Activated gamma-delta T cell treated with anti-CD3 and anti-CD28 coated beads, Interleukin-2, amount 50 U/mL, for 16 hours (primary cell): ENCODE measurements around the gene BCL2A1.
"Not testable (repeated sequence)": the region's sequence is repeated elsewhere in the genome, so short reads cannot be mapped to it uniquely, and the experiment has no call there.

ENCODE experiments used
- DNase-seq: peaks from one replicate; pipeline ENCODE4 v3.0.0-alpha.2; 2020; ENCODE audit warnings: low read depth

Gene BCL2A1

GRCh38 chr15:79989183-79989582, 18.2 kb upstream of the BCL2A1 start:
- DNase-seq: no peak

DNA sequence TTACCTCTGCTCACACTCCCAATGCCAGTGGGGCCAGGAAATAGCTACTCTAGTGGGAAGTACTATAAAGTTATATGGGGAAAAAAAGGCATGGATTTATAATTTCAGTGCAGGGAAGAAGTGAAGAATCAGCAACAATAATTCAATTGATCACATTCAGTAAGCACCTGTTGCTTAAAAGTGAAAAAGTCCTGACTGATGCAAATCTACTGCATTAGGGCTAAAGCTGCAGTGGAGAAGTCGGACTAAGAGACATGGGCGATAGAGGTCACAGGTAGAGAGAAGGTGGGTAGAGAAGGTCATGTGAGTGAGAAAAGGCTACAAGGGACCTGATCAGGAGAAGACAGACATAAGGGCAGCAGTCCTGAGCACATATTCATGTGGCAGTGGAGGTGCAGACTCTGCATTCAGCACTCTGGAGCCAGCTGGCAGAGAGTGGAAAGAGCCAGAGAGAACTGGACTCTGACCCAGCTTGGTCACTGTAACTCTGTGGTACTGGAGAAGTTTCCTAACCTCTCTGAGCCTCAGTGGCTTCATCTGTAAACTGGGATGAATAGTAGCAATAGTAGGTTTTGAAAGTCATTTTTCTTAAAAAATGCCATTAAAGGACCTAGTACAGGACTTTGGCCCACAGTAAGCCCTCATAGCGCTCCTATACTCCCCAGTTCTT, 17.6 kb upstream of the BCL2A1 start:
- no peak for DNase-seq

DNA sequence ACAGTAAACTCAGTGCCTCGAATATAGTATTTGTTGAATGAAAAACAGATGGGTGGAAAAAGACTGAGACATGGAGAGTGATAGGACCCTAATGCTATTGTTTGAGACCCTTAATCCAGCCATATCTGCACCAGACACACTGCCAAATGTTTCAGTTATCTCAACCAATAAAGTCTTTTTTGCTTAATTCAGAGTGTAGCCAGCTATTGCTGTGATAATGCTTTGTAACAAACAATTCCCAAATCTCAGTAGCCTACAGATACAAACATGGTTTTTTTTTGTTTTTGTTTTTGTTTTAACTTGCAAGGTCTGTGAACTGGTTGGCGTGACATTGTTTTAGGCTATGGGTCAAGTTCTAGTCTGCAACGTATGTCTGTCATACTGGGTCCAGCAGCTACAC, 17.0 kb upstream of the BCL2A1 start:
- DNase-seq: no peak

DNA sequence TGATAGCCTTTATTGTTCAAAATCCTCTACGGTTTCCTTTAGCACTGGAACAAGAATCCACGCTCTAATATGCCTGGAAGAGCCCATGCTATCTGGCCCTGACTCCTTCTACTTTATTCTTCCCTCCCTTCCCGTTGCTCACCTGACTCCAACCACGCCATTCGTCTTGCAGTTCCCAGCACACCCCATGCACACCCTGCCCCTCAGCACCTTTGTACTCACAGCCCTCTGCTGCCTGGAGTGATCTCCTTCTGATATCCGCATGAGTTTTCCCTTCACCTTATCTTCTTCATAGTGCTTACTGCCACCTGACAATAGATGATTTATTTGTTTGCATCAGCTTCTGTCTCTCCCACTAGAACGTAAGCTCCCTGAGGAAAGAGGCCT, 16.6 kb upstream of the BCL2A1 start:
- no peak for DNase-seq

DNA sequence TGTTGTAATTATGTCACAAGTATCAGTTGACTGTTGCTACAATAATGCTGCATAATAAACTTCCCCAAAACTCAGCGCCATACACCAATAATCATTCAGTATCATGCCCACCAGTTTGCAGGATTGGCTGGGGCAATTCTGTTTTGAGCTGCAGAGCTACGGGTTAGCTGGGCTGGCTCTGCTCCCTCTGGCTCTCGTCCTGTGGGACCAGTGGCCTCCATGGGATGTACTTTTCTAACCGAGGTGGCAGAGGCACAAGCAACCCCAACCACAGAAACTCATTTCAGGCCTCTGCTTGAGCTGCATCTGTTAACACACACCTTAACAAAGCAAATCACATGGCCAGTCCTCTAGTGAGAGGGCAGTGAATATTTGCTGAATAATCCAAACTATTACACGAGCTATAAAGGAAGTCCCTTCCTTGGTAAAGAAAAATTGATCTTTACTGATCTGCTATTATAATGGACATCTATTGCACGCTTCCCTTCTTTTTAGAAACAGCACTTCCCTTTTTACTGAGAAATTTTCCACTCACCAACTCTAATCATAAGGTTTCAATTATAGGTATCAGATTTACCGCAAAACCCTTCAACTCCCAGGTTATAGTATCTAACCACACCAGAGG, 10.9 kb upstream of the BCL2A1 start:
- no peak for DNase-seq

DNA sequence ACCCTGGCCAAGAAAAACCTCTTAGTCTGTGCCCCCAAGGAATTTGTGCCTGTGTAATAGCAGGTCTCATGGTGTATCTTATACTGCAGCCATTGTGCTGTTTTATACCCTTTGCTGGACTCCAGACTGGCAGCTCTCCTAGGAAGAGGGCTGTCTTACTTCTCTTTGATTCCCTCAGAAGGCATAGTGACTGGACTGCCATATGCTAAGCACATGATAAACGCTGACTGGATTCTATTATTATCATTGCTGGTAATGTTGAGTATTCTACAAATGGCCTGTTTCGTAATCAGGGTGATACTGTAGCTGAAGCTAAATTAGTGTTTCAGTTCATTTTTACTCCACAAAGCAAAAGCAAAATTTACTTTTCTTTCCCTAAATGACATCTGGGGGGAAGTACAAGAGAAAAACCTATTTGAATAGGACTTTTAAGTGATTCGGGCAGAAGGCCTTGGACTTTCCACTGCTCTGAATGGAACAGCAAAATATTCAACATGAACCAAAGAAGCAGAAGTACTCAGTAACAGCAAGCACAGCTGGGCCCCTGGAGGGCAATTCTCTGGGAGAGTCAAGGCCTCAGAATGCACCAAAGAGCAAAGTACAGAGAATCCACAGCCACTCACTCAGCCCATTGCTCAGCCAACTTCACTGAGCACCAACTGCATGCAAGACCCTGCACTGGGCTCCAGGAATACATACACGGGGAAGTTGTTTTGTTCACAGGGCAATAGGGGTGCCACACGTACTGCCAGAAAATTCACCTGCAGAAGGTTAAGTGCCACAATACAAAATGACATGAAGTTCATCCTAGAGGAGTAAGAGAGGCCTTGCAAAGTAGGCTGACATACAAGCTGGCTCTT, 7.9 kb upstream of the BCL2A1 start:
- DNase-seq: no peak

DNA sequence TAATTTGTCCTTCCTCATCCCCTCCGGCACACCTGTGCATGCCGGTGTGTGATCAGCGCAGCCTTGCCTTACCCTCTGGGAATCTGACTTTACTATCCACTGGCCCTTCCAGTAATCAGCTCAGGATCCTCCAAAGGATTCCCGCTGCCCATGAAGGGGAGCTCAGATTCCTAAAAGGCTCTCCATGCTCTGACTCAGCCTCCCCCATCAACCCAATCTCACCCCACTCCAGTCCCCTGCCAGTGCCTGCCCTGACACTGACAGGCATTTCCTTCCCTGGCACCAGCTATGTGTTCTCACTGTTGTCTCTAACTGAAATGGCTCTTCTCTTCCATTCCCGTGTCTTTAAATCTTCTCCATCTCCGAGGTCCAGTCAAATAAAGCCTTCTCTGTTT, 7.3 kb upstream of the BCL2A1 start:
- no peak for DNase-seq

GRCh38 chr15:79977431-79978054, 6.5 kb upstream of the BCL2A1 start:
- DNase-seq: no peak

- no peak for DNase-seq
Observed at GRCh38 chr15:79973456-79974195, 2.6 kb upstream of the BCL2A1 start.

DNA sequence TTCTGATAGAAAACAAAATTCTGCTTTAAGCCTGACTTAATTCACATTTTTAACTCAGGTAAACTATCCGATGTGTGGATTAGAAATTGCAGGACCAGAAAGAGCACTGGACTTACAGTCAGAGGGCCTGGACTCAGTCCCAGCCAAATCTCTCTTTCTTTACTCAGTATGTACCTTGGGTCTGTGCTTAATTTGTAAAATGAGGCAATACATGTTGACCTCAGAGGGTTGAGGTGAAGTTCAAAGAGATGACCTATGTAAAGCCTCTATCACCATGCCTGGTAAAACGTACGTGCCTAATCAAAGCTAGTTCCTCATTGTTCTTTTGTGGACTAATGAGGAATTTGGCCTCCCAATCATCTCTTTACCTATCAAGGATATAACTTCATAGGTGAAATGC, 1.9 kb upstream of the BCL2A1 start:
- DNase-seq: no peak

DNA sequence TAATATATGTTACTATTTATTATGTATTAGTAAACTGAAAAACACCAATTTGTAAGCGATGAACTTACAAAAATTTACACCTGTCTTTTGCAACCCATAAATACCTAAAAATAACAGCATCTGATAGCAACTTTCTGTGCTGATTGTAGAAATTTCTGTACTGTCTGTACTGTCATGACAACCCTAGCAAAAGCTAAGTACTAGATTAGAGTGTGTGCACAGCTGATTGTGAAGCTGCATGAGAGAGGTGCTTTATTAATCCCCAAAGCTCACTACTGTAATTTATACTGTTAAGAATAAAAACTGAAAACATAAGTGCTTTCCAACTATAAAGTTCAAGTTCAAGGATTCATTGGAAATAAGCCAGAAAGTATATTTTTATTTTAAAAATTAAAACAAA, 815 bp downstream of the BCL2A1 start:
- no peak for DNase-seq

DNA sequence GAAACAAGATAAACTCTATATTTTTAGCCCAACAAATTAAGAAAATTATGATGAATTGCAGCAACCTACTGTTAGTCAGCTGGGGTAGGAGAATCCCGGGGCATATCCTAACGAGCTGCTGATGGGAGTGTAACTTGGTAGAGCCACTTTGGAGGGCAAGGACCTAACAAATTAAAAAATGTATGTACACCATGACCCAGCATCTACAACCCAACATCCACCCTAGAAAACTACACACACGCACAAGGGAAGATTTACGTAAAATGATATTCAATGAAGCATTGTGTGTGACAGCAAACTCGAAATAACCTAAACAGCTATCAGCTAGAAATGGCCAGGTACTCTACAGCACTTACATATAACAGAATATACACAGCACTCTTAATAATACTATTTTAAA, 1.9 kb downstream of the BCL2A1 start:
- no peak for DNase-seq

DNA sequence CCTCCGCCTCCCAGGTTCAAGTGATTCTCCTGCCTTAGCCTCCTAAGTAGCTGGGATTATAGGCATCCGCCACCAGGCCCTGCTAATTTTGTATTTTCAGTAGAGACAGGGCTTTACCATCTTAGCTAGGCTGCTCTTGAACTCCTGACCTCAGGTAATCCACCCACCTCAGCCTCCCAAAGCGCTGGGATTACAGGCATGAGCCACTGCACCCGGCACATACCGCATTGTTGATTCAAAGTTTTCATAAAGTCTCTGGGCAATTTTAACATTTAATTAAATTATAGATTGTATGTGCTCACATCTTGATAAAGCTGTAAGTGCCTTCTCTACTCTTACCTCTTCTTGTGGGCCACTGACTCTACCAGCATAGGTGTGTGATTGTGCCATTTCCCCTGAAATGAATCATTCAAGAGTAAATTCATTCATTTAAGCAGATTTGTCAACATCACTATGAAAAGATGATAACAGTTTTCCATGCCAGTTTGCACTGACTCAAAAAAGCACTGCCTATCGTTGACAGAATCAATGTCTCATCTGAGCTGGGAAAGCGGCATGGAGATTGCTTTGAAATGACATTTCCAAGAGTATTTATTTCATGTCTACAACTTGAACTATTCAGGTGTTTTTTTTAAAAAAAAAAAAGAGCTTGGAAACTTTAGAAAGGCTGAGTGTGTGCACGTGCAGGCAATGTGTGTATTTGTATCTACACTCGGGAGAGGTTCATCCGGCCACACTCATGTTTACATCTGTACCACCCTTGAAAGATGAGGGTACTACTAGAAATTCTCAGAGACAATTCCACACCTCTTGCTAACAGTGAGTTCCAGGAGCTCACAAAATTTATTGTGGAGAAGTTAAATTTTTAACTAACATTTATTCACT, 3.5 kb downstream of the BCL2A1 start:
- DNase-seq: no peak

GRCh38 chr15:79966634-79967297, 4.2 kb downstream of the BCL2A1 start:
- no peak for DNase-seq

DNA sequence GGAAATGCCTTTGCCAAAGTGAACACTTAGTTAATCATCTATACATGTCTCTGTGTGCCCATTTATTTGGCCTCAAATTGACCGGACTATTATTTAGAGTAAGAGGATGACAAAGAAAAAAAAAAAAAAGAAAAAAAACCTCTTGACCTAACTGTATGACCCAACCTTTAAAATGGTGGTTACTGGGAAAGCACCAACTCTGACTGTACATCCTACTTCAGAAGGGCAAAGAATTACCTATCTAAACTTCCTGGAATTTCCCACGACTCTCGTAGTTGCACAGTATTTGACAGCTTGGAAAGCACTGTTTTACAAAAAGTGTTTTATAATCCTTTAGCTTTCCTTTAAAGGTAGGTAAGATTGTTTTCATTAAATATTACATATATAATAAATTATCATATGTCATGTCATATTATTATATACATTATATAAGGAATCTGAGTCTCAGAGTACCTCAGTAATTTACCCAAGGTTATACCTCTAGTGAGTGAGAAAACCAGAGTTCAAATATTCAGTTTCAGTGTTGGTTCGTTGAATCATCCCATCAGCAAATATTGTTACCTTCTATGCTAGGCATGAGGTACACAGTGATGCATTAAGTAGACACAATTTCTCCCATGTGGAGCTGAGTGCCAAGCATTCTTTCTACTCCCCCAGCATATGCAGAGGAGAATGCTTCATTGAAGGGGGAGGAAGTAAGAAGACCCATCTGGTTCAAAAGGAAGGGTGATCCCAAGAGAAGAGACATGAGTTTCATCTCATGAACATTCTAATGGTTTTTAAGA, 5.0 kb downstream of the BCL2A1 start:
- DNase-seq: no peak

GRCh38 chr15:79964232-79964805, 6.7 kb downstream of the BCL2A1 start:
- no peak for DNase-seq

GRCh38 chr15:79962921-79963320, 8.1 kb downstream of the BCL2A1 start:
- DNase-seq: not testable (repeated sequence)

DNA sequence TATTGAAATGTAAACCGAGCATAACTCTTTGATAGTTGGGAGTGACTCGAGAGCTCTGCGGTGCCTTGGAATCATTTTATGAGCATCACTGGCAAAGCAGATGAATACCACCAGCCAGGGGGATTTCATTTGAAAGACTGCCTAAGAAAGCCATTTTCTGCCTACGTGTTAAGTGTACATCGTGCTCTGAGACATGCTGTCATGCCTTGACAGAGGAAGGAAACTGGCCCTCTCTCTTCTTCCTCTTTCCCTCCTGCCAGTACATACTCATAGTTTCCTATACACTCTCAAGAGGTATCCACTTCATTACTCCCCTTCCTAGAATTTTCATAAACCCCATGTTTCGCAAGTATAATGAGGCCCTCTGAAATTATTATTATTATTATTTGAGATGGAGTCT, 8.8 kb downstream of the BCL2A1 start:
- DNase-seq: no peak

- no peak for DNase-seq
Observed at GRCh38 chr15:79960502-79961212, 10.3 kb downstream of the BCL2A1 start.
